Right lobe of liver (tissue), 6 donors: ENCODE measurements around the gene GMDS. TPM values are rescaled to one million over a fixed set of nuclear protein-coding genes. Genes with fewer than 3 reads are reported as not detected.
"Not testable (repeated sequence)": the region's sequence is repeated elsewhere in the genome, so short reads cannot be mapped to it uniquely, and the experiment has no call there.

Source experiments
- ATAC-seq, 4 donors: fragments of 200-7000 bp; cut with Tn5 transposase; one replicate each; pipeline ENCODE4 v1.9.1; 2020; ENCODE audit warnings: mild to moderate bottlenecking in 4 of 4, moderate library complexity in 4 of 4
- DNase-seq, 3 donors: peaks; one replicate each; pipeline ENCODE4 v3.0.0-alpha.2; 2020
- H3K27ac ChIP-seq, 3 donors: fragments of 200-600 bp; one replicate each; pipeline ENCODE4 v1.8.0; 2022
- H3K27me3 ChIP-seq, 2 donors: fragments of 200-600 bp; one replicate each; pipeline ENCODE4 v1.8.0; 2022
- H3K36me3 ChIP-seq, 4 donors: fragments of 200-600 bp; sonication (generic) in 1 of 4; one replicate each; pipeline versions ENCODE4 v1.5.1 to v1.8.0; 2017 to 2022; ENCODE audit warnings: control low read depth in 1 of 4
- H3K4me1 ChIP-seq, 4 donors: fragments of 200-600 bp; sonication (generic) in 1 of 4; one replicate each; pipeline versions ENCODE4 v1.5.1 to v1.8.0; 2017 to 2022; ENCODE audit warnings: control low read depth in 1 of 4
- H3K4me3 ChIP-seq, 3 donors: fragments of 200-600 bp; one replicate each; pipeline ENCODE4 v1.8.0; 2022
- H3K9me3 ChIP-seq, 4 donors: fragments of 200-600 bp; sonication (generic) in 1 of 4; one replicate each; pipeline versions ENCODE4 v1.5.1 to v1.8.0; 2017 to 2022; ENCODE audit warnings: control low read depth in 1 of 4
- CTCF ChIP-seq, 4 donors: fragments of 200-600 bp in 3 of 4; fragments of 450-650 bp in 1 of 4; IDR thresholded peaks; one replicate each; pipeline versions ENCODE4 v1.5.1 to v1.8.0; 2016 to 2022; ENCODE audit warnings: antibody characterized with exemption in 4 of 4, mild to moderate bottlenecking in 2 of 4
- POLR2A ChIP-seq: fragments of 450-650 bp; IDR thresholded peaks from one replicate; pipeline ENCODE4 v1.6.1; 2017; ENCODE audit warnings: antibody characterized with exemption, mild to moderate bottlenecking
- WGBS: methylation state at CpG from one replicate; pipeline ENCODE4 v1.1.6; 2018; ENCODE audit warnings: low coverage, low lambda C conversion rate; ENCODE audit not compliant: insufficient coverage; ENCODE audit errors: missing lambda C conversion rate; 5-methylcytosine and 5-hydroxymethylcytosine counted together
- intact Hi-C, 2 donors: fragments of 100-400 bp; cut with DNase I; formaldehyde crosslinking; loops; one replicate each; pipeline versions ENCODE4 v1.11.2 to v1.14.1; 2022
- total RNA-seq, 6 experiments: library from RNA; depleted of rRNA in 2 of 6; stranded (reverse); fragments of >200 nt in 2 of 6; fragmentation: NEBNext Ultra II Directional in 3 of 6; extraction: Animal tissue kit (Norgen Biotek cat#: 25700) in 3 of 6; gene quantifications; one replicate each; pipeline versions ENCODE4 v1.1.0 to v1.2.4, GENCODE V29; 2016 to 2023
- donor health status: DM: no; HTN: yes; CAD: no.
- donor health status: DM: no; HTN: no; CAD: no.
- donor health status: DM: no; HTN: no; CAD: no.
- donor health status: DM: no; HTN: yes; CAD: no.
- donor health status: DM: no; HTN: yes; CAD: no.

GMDS gene
- total RNA-seq, 6 experiments from 2014 or later, result 15.9 to 34.4 (median 23.4) TPM

DNA sequence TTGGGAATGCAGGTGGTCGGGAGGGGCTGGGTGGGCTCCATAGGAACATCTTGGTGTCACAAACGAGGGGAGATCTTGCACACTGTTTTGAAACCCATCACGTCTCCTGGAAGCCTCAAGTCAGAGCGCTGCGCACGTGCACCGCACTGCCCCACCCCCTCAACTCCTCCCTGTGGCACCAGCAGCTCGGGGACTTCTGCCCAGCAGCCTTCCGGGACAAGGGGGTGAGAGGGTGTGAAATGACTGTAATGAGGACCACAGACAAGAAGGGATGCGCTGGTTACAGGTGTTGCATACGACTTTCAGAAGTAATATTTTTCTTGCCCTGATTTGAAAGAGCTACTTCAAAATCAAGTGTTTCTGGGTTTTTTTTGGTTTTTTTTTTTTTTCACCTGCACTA, 575.4 kb downstream of the GMDS start:
- no peaks in the 10 kb centered on the region for H3K36me3 ChIP-seq
- H3K27me3 ChIP-seq, result no peaks in the 10 kb centered on the region
- no peak overlapping the region for H3K27ac ChIP-seq
- no peak for DNase-seq
- H3K4me1 ChIP-seq, result no peaks in the 10 kb centered on the region
- no peak for TF ChIP-seq POLR2A
- TF ChIP-seq CTCF (IDR thresholded peaks at IDR 0.05), result no peak
- H3K9me3 ChIP-seq, result no peaks in the 10 kb centered on the region
- no peak overlapping the region for H3K4me3 ChIP-seq
- ATAC-seq, result no peak
- intact Hi-C loops, result no loop called here
- 89% methylated on average over 2 of the region's 11 CpGs for WGBS

- H3K9me3 ChIP-seq, H3K36me3 ChIP-seq, H3K27me3 ChIP-seq, H3K4me3 ChIP-seq, intact Hi-C loops, H3K4me1 ChIP-seq, DNase-seq, H3K27ac ChIP-seq, ATAC-seq: not testable (repeated sequence)
- 89% methylated on average over 2 of the region's 5 CpGs for WGBS
These were observed 576.9 kb downstream of the GMDS start for GRCh38 chr6:1668456-1668855.

DNA sequence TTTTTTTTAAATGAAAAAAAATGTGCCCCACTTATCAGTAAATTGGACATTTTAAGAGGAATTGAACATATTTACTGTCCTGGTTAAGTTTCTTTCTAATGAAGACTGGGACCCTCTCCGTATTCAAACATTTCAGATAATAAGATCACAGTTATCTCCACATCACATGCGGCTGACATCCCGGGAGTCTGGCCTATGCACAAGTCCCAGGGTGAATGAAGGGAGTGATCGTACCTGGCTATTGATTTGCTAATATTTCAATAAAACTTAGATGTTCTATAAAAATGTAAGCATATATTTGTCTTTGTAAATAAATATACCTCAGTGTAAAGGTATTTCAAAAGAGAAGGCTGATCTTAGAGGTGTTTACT, 577.6 kb downstream of the GMDS start:
- DNase-seq (no peak), ATAC-seq (no peak)
- Histone ChIP-seq H3K4me1 (no peaks in the 10 kb centered on the region), H3K9me3 (no peaks in the 10 kb centered on the region), H3K36me3 (no peaks in the 10 kb centered on the region), H3K27ac (no peak overlapping the region), H3K4me3 (no peak overlapping the region), H3K27me3 (no peaks in the 10 kb centered on the region)
- 87% methylated on average over 4 of the region's 4 CpGs for WGBS
- intact Hi-C loops, result no loop called here
- TF ChIP-seq CTCF (IDR thresholded peaks at IDR 0.05) (no peak), POLR2A (no peak)

GRCh38 chr6:1667012-1667804, 578.2 kb downstream of the GMDS start:
- WGBS, result 95% methylated on average over 6 of the region's 6 CpGs
- no peak for ATAC-seq
- intact Hi-C loops, result no loop called here

More at GRCh38 chr6:1667012-1667804, 578.2 kb downstream of the GMDS start:
- H3K27me3 ChIP-seq, result no peaks in the 10 kb centered on the region
- TF ChIP-seq CTCF (IDR thresholded peaks at IDR 0.05), result no peak
- no peak for TF ChIP-seq POLR2A
- H3K9me3 ChIP-seq, result no peaks in the 10 kb centered on the region
- no peak overlapping the region for H3K4me3 ChIP-seq
- no peak for DNase-seq
- no peaks in the 10 kb centered on the region for H3K36me3 ChIP-seq
- no peaks in the 10 kb centered on the region for H3K4me1 ChIP-seq
- no peak overlapping the region for H3K27ac ChIP-seq
